Tibial nerve (tissue), 4 donors: ENCODE measurements around the gene ARID1B. TPM values are rescaled to one million over a fixed set of nuclear protein-coding genes. Genes with fewer than 3 reads are reported as not detected.

Experiments used
- DNase-seq, 2 donors: peaks; one replicate each; pipeline ENCODE4 v3.0.0-alpha.2; 2019; ENCODE audit warnings: low spot score in 2 of 2
- H3K27ac ChIP-seq, 4 donors: fragments of 200-600 bp; sonication (generic) in 3 of 4; one replicate each; pipeline ENCODE4 v1.5.1; 2017 to 2019; ENCODE audit warnings: mild to moderate bottlenecking in 1 of 4
- H3K27me3 ChIP-seq, 2 donors: fragments of 200-600 bp; sonication (generic) in 1 of 2; one replicate each; pipeline versions ENCODE4 v1.5.1 to v1.6.0; 2017 to 2019
- H3K36me3 ChIP-seq, 3 donors: fragments of 200-600 bp; sonication (generic); one replicate each; pipeline ENCODE4 v1.5.1; 2018 to 2019
- H3K4me1 ChIP-seq, 4 donors: fragments of 200-600 bp; sonication (generic) in 3 of 4; one replicate each; pipeline ENCODE4 v1.5.1; 2017 to 2019
- H3K4me3 ChIP-seq, 4 donors: fragments of 200-600 bp; sonication (generic) in 3 of 4; one replicate each; pipeline ENCODE4 v1.5.1; 2017 to 2019; ENCODE audit warnings: mild to moderate bottlenecking in 1 of 4, moderate library complexity in 1 of 4
- H3K9me3 ChIP-seq, 4 donors: fragments of 200-600 bp; sonication (generic) in 3 of 4; one replicate each; pipeline ENCODE4 v1.5.1; 2017 to 2019
- EP300 ChIP-seq, 2 donors: sonication (generic); formaldehyde crosslinking; IDR thresholded peaks; one replicate each; pipeline ENCODE4 v1.6.1; 2017; ENCODE audit warnings: antibody characterized with exemption in 2 of 2, mild to moderate bottlenecking in 1 of 2
- POLR2A ChIP-seq, 2 donors: fragments of 450-650 bp; IDR thresholded peaks; one replicate each; pipeline ENCODE4 v1.6.1; 2017; ENCODE audit warnings: antibody characterized with exemption in 2 of 2, mild to moderate bottlenecking in 2 of 2, moderate library complexity in 2 of 2
- WGBS, 2 donors: methylation state at CpG; one replicate each; pipeline ENCODE4 v1.1.5; 2018; 5-methylcytosine and 5-hydroxymethylcytosine counted together
- total RNA-seq, 4 donors: library from RNA; depleted of rRNA; stranded (reverse); fragments of >200 nt; gene quantifications; one replicate each; pipeline ENCODE4 v1.1.0, GENCODE V29; 2016
- TF ChIP-seq, protein P1 (sequence below), 5 experiments: fragments of 200-600 bp in 3 of 5; fragments of 450-650 bp in 2 of 5; sonication (generic) in 3 of 5; IDR thresholded peaks; one replicate each; pipeline ENCODE4 v1.5.1; 2016 to 2019; ENCODE audit warnings: antibody characterized with exemption in 5 of 5, mild to moderate bottlenecking in 3 of 5, moderate library complexity in 2 of 5

Gene ARID1B
- total RNA-seq, 4 donors from 2014 or later = 91.5 to 123 (median 110) TPM

DNA sequence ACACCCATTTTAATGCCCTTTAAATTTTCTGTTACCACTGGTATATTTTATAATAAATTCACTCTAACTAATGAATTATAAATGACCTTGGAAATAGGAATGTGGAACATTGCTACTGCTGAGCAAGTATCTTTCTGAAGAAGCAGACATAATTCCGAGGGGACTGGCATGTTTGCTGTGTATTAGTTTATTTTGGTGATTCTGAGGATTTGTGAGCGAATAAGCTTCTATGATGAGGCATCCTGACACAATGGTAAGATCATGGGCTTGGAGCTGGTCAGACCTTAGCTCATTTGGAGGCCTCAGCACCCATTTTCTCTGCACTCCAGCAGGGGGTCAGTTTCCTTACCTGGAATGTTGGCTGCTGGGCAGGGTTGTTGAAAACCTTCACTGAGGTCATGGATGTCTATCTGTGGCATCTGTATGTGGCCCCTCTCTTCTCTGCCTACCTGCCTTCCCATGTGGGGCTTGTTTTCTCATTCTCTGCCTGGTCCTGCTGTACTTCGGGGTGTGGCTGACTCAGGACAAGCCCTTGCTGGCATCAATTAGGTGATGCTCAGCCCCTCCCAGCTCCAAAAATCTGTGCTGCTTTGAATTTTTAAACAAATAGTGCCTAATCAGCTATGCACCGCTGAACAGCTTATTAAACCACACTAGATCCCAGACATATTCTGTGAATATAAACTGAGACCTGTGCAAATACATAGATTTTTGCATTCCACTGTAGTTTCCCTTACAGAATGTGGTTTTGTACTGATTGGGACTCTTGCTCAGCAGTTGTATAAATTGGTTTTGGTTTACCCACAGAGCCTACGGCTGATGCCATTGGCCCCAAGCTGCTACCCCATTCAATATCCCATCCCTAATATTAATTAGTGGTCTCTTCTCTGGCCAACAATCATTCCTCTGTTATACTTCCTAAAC is 10.7 kb downstream of the ARID1B start:
- Histone ChIP-seq H3K4me1 (peaks cover 0 to 96% (median 36%) of the 10 kb centered on the region in 4 donors), H3K27ac (no peak overlapping the region), H3K36me3 (no peaks in the 10 kb centered on the region), H3K27me3 (no peaks in the 10 kb centered on the region), H3K4me3 (no peak overlapping the region), H3K9me3 (no peaks in the 10 kb centered on the region)
- WGBS, 2 donors = 84 to 85% methylated on average over 5 of the region's 5 CpGs
- no peak for DNase-seq
- TF ChIP-seq, protein P1, sequence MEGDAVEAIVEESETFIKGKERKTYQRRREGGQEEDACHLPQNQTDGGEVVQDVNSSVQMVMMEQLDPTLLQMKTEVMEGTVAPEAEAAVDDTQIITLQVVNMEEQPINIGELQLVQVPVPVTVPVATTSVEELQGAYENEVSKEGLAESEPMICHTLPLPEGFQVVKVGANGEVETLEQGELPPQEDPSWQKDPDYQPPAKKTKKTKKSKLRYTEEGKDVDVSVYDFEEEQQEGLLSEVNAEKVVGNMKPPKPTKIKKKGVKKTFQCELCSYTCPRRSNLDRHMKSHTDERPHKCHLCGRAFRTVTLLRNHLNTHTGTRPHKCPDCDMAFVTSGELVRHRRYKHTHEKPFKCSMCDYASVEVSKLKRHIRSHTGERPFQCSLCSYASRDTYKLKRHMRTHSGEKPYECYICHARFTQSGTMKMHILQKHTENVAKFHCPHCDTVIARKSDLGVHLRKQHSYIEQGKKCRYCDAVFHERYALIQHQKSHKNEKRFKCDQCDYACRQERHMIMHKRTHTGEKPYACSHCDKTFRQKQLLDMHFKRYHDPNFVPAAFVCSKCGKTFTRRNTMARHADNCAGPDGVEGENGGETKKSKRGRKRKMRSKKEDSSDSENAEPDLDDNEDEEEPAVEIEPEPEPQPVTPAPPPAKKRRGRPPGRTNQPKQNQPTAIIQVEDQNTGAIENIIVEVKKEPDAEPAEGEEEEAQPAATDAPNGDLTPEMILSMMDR (IDR thresholded peaks at IDR 0.05) = no peak
- TF ChIP-seq POLR2A (IDR thresholded peaks at IDR 0.05) = no peak
- TF ChIP-seq EP300 (IDR thresholded peaks at IDR 0.05) = no peak

DNA sequence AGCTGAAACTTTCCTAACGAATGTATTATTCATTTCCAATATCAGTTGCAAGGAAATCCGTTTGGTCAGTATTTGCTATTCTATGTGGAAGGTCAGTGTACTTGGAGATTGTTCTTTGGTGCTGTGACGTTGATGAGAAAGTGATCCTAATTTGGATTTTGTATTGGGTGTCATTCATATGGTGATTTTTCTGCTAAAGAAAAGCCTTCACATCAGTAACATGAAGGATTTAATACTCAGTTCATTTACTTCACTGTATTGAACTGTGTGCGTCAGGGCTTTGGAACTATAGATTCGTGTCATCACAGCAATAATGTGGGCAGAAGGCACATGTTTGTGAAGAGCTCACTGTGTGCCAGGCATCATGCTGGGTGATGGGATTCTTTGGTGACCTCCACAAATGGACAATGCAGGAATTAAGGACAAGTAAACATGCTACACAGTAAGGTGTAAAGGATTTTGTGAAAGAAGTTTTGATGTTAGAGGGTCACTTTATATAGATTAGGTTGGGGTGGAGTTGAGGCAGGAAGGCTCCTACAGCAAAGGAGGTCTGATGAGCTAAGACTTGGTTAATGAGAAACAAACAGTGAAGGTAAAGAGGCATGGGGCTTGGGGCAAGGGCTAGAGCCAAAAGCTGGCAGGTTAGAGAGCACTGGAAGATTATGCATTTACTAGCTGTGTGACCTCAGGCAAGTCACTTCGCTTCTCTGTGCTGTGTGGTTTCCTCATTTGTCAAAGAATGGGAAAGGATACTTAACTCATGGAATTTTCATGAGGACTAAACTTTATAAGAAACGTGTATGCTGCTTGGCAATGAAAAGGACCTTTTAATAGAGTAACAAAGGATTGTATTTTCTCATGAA is 12.1 kb downstream of the ARID1B start:
- H3K4me1 ChIP-seq = peaks cover 0 to 95% (median 31%) of the 10 kb centered on the region in 4 donors
- no peak for TF ChIP-seq POLR2A (IDR thresholded peaks at IDR 0.05)
- TF ChIP-seq, protein P1 (IDR thresholded peaks at IDR 0.05) = no peak
- no peak for TF ChIP-seq EP300 (IDR thresholded peaks at IDR 0.05)
- H3K9me3 ChIP-seq = no peaks in the 10 kb centered on the region
- WGBS, 2 donors = 65 to 67% methylated on average over 7 of the region's 7 CpGs
- no peak overlapping the region for H3K27ac ChIP-seq
- no peaks in the 10 kb centered on the region for H3K27me3 ChIP-seq
- H3K4me3 ChIP-seq = no peak overlapping the region
- H3K36me3 ChIP-seq = no peaks in the 10 kb centered on the region
- no peak for DNase-seq

DNA sequence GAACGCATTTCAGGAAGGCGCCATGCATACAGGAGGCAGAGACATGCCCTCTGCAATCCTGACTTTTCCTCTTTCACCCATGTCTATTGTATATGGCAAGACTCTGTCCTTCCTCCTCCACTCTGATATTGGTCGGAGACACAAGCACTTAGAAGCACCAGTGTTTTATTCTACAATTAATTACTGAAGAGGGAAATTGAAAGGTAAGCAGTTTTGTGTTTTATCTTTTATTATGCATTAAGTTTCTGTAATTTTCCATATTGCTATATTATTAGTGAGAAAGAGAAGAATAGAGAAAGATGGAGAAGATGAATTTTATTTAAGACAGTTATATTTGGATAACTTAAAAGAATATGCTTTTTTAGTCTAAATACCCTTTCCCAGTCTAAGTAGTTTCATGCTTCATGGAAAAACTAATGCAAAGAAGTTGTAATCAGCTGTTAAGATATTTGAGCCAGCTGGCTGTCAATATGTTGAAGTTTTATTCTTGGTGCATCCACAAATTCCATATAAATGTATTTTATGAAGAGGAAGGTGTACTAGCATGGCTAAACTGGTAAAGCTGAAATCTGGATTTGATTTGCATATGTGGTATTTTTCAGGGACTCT is 13.6 kb downstream of the ARID1B start:
- no peaks in the 10 kb centered on the region for H3K27me3 ChIP-seq
- H3K4me1 ChIP-seq = peaks cover 0 to 92% (median 36%) of the 10 kb centered on the region in 4 donors
- no peaks in the 10 kb centered on the region for H3K9me3 ChIP-seq
- H3K4me3 ChIP-seq = no peak overlapping the region
- no peak overlapping the region for H3K27ac ChIP-seq
- no peak for DNase-seq
- 93 to 94% methylated on average over 3 of the region's 3 CpGs for WGBS, 2 donors
- TF ChIP-seq, protein P1 (IDR thresholded peaks at IDR 0.05) = no peak
- TF ChIP-seq EP300 (IDR thresholded peaks at IDR 0.05) (no peak), POLR2A (IDR thresholded peaks at IDR 0.05) (no peak)
- no peaks in the 10 kb centered on the region for H3K36me3 ChIP-seq

- Histone ChIP-seq H3K4me3 (no peak overlapping the region), H3K9me3 (no peaks in the 10 kb centered on the region), H3K27me3 (no peaks in the 10 kb centered on the region), H3K27ac (no peak overlapping the region), H3K36me3 (no peaks in the 10 kb centered on the region), H3K4me1 (peaks cover 0 to 93% (median 37%) of the 10 kb centered on the region in 4 donors)
- 22% methylated on average over 10 of the region's 10 CpGs for WGBS, 2 donors
- TF ChIP-seq, protein P1 (IDR thresholded peaks at IDR 0.05) = no peak
- TF ChIP-seq POLR2A (IDR thresholded peaks at IDR 0.05) (no peak), EP300 (IDR thresholded peaks at IDR 0.05) (no peak)
- no peak for DNase-seq
These were observed 14.2 kb downstream of the ARID1B start for GRCh38 chr6:156791320-156791850.
